Measurements from ENCODE around the gene MSN. TPM values are rescaled to one million over a fixed set of nuclear protein-coding genes. Genes with fewer than 3 reads are reported as not detected.

The MSN gene
- total RNA-seq, 2 experiments from 2014 or later: 494 to 502 TPM

DNA sequence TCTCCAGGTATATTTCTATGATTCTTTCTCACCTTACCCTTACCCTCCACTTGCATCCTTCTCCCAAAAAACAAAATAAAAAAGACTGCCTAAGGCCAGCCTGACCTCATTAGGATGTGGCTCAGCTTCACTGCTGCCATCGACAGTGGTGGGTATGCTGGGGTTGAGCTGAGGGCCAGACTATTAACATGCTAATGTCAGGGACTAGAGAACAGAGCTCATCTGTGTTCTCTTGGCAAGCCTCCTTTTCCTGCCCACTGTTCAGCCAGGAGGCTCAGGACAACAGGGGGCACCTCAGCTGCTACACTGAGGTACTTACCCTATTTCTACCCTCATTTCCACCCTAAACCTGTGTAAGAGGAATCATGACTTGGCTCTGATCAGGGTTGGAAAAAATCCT lies 59.3 kb downstream of the MSN start:
- ChIA-PET POLR2A (no interaction called here), CTCF (interaction anchor here (0.9 kb wide), 1 partner anchor 49 kb away, joined by 3 read pairs; no protein-coding TSS in a partner anchor)
- Mint-ChIP-seq H3K27ac (peak overlapping the region; percentile 93), H3K36me3 (peaks cover 53% of the 10 kb centered on the region), H3K4me3 (no peak overlapping the region), H3K4me1 (ENCODE audit: low read depth) (peaks cover 89% of the 10 kb centered on the region), H3K9me3 (no peaks in the 10 kb centered on the region), H3K27me3 (no peaks in the 10 kb centered on the region)
- no peak for DNase-seq
- intact Hi-C loops (cut with micrococcal nuclease): no loop called here

DNA sequence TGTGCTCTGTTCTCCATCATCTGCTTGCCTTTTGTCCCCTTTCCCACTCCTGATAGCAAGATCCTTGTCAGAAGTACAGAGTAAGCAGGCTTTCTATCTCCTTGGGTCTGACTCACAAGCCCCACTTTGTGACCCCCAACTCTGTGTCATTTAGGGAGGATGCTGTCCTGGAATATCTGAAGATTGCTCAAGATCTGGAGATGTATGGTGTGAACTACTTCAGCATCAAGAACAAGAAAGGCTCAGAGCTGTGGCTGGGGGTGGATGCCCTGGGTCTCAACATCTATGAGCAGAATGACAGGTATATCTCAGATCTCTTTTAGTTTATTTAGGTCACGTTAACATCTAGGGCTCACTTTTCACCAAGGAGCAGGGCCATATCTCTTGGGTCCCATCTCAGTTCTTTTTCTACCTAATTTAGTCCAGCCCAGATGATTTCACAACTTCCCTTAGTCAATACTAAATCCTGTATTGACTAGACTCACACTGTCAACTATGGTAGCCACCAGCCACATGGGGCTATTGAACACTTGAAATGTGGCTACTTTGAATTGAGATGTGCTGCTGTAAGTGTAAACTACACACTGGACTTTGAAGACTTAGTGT lies 64.3 kb downstream of the MSN start:
- Mint-ChIP-seq H3K4me1 (ENCODE audit: low read depth) (peaks cover 67% of the 10 kb centered on the region), H3K36me3 (peaks cover 72% of the 10 kb centered on the region), H3K9me3 (no peaks in the 10 kb centered on the region), H3K27me3 (no peaks in the 10 kb centered on the region), H3K27ac (peak overlapping the region; percentile 88), H3K4me3 (no peak overlapping the region)
- intact Hi-C loops (cut with micrococcal nuclease): loop anchor here (1.0 to 5.0 kb wide), 2 partner anchors 8 to 34 kb away; no protein-coding TSS in a partner anchor
- DNase-seq: peak; percentile 46
- CTCF ChIA-PET: interaction anchor here (1.2 kb wide), 1 partner anchor 136 kb away, joined by 3 read pairs; no protein-coding TSS in a partner anchor
- POLR2A ChIA-PET: interaction anchor here (0.6 to 0.7 kb wide), 2 partner anchors 56 to 147 kb away, joined by 3 read pairs; no protein-coding TSS in a partner anchor

DNA sequence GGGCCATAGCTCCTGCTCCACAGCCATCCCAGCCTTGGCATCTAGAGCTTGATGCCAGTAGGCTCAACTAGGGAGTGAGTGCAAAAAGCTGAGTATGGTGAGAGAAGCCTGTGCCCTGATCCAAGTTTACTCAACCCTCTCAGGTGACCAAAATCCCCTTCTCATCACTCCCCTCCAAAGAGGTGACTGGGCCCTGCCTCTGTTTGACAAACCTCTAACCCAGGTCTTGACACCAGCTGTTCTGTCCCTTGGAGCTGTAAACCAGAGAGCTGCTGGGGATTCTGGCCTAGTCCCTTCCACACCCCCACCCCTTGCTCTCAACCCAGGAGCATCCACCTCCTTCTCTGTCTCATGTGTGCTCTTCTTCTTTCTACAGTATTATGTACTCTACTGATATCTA lies 73.5 kb downstream of the MSN start:
- peaks cover 62% of the 10 kb centered on the region for H3K36me3 Mint-ChIP-seq
- H3K27me3 Mint-ChIP-seq: no peaks in the 10 kb centered on the region
- CTCF ChIA-PET: interaction anchor here (1.4 kb wide), 1 partner anchor 245 kb away, joined by 4 read pairs; no protein-coding TSS in a partner anchor
- intact Hi-C loops (cut with micrococcal nuclease): loop anchor here (1.0 to 5.0 kb wide), 2 partner anchors 8 to 246 kb away; no protein-coding TSS in a partner anchor
- H3K4me3 Mint-ChIP-seq: no peak overlapping the region
- no peaks in the 10 kb centered on the region for H3K9me3 Mint-ChIP-seq
- H3K4me1 Mint-ChIP-seq (ENCODE audit: low read depth): peaks cover 51% of the 10 kb centered on the region
- peak overlapping the region; percentile 28 for H3K27ac Mint-ChIP-seq
- DNase-seq: no peak
- POLR2A ChIA-PET: interaction anchor here (0.8 kb wide), 1 partner anchor 81 kb away, joined by 3 read pairs; no protein-coding TSS in a partner anchor

DNA sequence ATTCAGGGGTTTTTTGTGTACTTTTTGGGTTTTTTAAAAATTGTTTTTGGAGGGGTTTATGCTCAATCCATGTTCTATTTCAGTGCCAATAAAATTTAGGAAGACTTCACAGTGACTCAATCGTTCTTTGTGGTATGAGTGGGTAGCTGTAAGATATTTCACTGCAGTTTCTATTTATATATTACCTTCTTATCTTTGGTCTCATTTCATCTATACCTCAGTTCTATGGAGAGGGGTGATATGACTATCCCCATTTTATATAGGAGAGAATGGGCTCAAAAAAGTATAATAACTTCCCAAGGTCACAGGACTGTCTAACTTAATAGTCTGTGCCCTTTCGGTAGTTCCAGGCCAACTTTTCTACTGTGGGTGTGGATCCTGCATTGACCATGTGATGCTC lies 74.4 kb downstream of the MSN start:
- Mint-ChIP-seq H3K9me3 (no peaks in the 10 kb centered on the region), H3K4me3 (no peak overlapping the region), H3K27ac (peak overlapping the region; percentile 45), H3K27me3 (no peaks in the 10 kb centered on the region), H3K36me3 (peaks cover 56% of the 10 kb centered on the region), H3K4me1 (ENCODE audit: low read depth) (peaks cover 54% of the 10 kb centered on the region)
- DNase-seq: no peak
- POLR2A ChIA-PET: interaction anchor here (0.6 kb wide), 1 partner anchor 19 kb away, joined by 3 read pairs; no protein-coding TSS in a partner anchor
- CTCF ChIA-PET: interaction anchor here (1.4 kb wide), 1 partner anchor 244 kb away, joined by 4 read pairs; no protein-coding TSS in a partner anchor
- intact Hi-C loops (cut with micrococcal nuclease): loop anchor here (1.0 to 5.0 kb wide), 2 partner anchors 9 to 245 kb away; no protein-coding TSS in a partner anchor

DNA sequence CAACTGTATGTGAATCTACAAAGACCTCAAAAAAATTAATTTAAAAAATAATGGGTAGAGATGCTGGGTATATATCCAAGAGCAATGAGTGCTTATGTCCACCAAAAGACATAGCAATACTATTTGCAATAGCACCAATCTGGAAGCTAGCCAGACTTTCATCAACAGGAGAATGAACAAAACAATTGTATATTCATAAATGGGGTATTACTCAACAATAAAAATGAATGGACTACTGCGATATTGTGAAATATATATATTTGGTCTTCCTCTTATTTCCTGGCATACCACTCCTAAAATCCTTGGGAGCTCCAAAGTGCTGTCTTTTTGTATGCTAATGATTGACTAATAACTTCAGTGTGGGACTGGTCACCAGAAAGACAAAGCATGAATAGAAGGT lies 77.5 kb downstream of the MSN start:
- H3K36me3 Mint-ChIP-seq: peaks cover 27% of the 10 kb centered on the region
- no peak overlapping the region for H3K27ac Mint-ChIP-seq
- no peaks in the 10 kb centered on the region for H3K27me3 Mint-ChIP-seq
- intact Hi-C loops (cut with micrococcal nuclease): loop anchor here (5.0 kb wide), 2 partner anchors 117 to 242 kb away; no protein-coding TSS in a partner anchor
- no peak for DNase-seq
- POLR2A ChIA-PET: no interaction called here
- H3K4me1 Mint-ChIP-seq (ENCODE audit: low read depth): peaks cover 64% of the 10 kb centered on the region
- no peaks in the 10 kb centered on the region for H3K9me3 Mint-ChIP-seq
- no peak overlapping the region for H3K4me3 Mint-ChIP-seq
- CTCF ChIA-PET: no interaction called here

DNA sequence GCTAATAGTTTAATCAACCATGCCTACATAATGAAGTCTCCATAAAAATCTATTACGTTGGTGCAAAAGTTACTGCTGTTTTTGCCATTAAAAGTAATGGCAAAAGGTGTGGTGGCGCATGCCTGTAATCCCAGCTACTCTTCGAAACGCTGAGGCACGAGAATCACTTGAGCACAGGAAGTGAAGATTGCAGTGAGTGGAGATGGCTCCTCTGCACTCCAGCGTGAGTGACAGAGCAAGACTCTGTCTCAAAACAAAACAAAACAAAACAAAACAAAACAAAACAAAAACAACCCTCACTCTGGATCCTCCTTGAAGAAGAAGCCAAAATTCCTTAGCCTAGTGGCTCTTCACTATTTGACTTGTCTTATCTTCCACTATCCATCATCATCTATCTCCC lies 78.0 kb downstream of the MSN start:
- H3K9me3 Mint-ChIP-seq: no peaks in the 10 kb centered on the region
- peak overlapping the region; percentile 60 for H3K27ac Mint-ChIP-seq
- H3K36me3 Mint-ChIP-seq: peaks cover 22% of the 10 kb centered on the region
- no peaks in the 10 kb centered on the region for H3K27me3 Mint-ChIP-seq
- CTCF ChIA-PET: no interaction called here
- no peak overlapping the region for H3K4me3 Mint-ChIP-seq
- DNase-seq: no peak
- POLR2A ChIA-PET: no interaction called here
- H3K4me1 Mint-ChIP-seq (ENCODE audit: low read depth): peaks cover 63% of the 10 kb centered on the region
- intact Hi-C loops (cut with micrococcal nuclease): loop anchor here (5.0 kb wide), 1 partner anchor 117 kb away; no protein-coding TSS in a partner anchor

DNA sequence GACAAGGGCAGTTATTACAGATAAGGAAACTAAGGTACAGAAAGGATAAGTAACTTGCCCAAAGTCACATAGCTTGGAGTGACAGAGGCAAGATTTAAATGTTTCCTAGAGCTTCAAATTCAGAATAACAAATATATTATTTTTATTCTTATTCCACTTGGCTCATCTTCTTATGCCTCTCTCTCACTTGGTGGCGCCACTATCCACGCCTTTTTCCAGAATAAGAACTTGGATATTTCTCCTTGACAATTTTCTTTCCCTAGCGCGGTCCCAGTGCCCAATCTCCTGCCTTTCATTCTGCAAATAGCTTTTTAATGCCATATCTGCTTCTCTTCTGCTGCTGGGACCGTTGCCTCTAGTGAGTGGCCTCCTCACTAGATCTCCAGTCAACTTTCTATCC lies 78.5 kb downstream of the MSN start:
- Mint-ChIP-seq H3K4me1 (ENCODE audit: low read depth) (peaks cover 63% of the 10 kb centered on the region), H3K27me3 (no peaks in the 10 kb centered on the region), H3K4me3 (no peak overlapping the region), H3K27ac (no peak overlapping the region), H3K9me3 (no peaks in the 10 kb centered on the region), H3K36me3 (peaks cover 17% of the 10 kb centered on the region)
- ChIA-PET CTCF (no interaction called here), POLR2A (no interaction called here)
- no peak for DNase-seq
- intact Hi-C loops (cut with micrococcal nuclease): loop anchor here (5.0 kb wide), 1 partner anchor 116 kb away; no protein-coding TSS in a partner anchor

DNA sequence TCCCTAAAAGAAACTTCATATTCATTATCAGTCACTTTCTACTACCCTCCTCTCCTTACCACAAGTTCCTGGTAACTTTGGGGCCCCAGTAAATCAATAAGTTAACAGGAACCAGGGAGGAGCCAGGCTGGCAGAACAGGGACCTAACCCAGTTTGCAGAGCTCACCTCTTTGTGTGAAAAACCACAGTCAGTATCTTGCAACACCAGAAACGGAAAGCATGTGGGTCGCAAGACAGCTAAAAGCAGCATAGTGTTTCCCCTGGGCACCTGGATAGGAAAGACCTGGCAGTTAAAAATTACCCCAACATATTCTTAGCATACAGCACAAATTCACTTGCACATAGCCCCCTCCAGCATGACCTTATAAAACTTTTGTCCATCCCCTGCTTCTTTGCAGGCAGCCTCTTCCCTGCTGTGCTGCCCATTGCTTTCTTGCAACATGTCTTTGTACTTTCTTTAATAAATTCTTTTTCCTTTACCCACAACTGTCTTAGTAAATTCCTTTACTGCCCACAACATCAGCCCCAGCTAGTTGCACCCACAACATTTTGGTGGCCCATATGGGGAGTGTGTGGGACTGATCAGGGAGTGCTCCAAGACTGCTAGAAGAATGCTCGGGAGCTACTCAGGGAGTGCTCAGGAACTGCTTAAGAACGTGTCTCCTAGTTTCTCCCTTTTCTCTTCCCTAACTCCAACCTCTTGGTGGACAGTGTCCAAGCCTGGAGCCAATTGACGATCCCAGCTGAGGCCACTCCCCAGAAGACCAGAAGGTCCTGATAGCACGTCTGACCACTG lies 83.4 kb downstream of the MSN start:
- intact Hi-C loops (cut with micrococcal nuclease): loop anchor here (1.0 kb wide), 1 partner anchor 235 kb away; no protein-coding TSS in a partner anchor
- Mint-ChIP-seq H3K27ac (peak overlapping the region; percentile 58), H3K4me1 (ENCODE audit: low read depth) (peaks cover 64% of the 10 kb centered on the region), H3K36me3 (no peaks in the 10 kb centered on the region), H3K4me3 (no peak overlapping the region), H3K9me3 (peaks cover 8% of the 10 kb centered on the region), H3K27me3 (no peaks in the 10 kb centered on the region)
- ChIA-PET CTCF (interaction anchor here (1.4 kb wide), 1 partner anchor 235 kb away, joined by 7 read pairs; no protein-coding TSS in a partner anchor), POLR2A (no interaction called here)
- DNase-seq: peak; percentile 53

DNA sequence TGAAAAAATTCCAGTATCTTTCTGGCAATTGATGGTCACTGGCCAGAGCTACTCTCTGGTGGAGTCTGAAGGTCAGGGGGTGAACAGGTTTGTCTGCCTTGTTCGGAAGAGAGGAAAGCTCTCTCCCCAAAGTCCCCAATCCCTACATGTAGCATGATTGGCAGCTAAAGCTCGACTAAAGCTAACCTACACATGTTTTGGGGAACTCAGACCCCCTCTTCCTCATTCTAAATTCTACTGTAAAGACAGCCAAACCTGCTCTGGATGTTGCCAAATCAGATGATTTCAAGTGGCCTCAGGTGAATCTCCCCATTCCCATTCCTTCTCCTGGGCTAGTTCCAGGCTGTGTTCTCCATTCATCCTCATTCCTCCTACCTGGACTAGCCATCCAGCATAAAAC lies 84.1 kb downstream of the MSN start:
- H3K4me3 Mint-ChIP-seq: no peak overlapping the region
- H3K27me3 Mint-ChIP-seq: no peaks in the 10 kb centered on the region
- intact Hi-C loops (cut with micrococcal nuclease): no loop called here
- ChIA-PET CTCF (interaction anchor here (0.7 to 1.4 kb wide), 2 partner anchors 165 to 235 kb away, joined by 3 to 7 read pairs; no protein-coding TSS in a partner anchor), POLR2A (no interaction called here)
- H3K9me3 Mint-ChIP-seq: peaks cover 8% of the 10 kb centered on the region
- no peaks in the 10 kb centered on the region for H3K36me3 Mint-ChIP-seq
- peaks cover 63% of the 10 kb centered on the region for H3K4me1 Mint-ChIP-seq (ENCODE audit: low read depth)
- no peak for DNase-seq
- H3K27ac Mint-ChIP-seq: no peak overlapping the region

DNA sequence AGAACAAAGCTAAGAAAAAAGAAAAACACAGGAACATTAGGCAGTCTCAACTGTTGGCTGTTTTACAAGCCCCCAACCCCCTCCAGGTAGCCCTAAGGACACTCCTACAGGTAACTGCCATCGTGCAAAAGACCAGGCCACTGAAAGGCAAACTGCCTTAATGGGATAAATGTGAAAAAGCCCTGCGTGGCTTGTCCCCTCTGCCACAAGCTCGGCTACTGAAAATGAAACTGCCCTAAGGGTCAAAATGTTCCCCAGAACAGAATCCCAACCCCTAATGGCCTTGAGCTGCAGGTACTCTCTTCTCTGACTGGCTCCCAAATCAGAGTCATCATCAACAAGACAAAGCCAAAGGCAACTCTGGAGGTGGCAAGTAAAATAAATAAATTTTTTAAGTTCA lies 84.8 kb downstream of the MSN start:
- Mint-ChIP-seq H3K4me1 (ENCODE audit: low read depth) (peaks cover 63% of the 10 kb centered on the region), H3K27ac (no peak overlapping the region), H3K36me3 (no peaks in the 10 kb centered on the region), H3K9me3 (peaks cover 8% of the 10 kb centered on the region), H3K27me3 (no peaks in the 10 kb centered on the region), H3K4me3 (no peak overlapping the region)
- intact Hi-C loops (cut with micrococcal nuclease): no loop called here
- ChIA-PET POLR2A (no interaction called here), CTCF (no interaction called here)
- no peak for DNase-seq

DNA sequence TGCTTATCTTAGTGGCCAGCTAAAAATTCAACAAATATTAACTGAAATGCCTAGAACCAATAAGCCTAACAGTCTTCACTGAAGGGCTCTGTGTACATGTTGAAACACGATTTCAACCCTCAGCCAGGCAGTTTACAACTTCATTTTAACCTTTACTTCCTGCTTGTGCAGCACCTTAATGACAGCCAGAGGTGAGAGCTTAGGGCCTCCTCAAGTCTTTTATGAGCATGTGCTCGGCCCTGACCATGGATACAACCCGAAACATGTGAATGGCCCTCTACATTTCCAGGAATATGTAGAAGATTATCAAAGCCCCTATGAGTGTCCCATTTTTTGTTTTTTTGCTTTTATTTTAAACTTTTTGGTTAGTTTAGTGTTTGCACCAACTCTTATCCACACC lies 88.3 kb downstream of the MSN start:
- Mint-ChIP-seq H3K36me3 (no peaks in the 10 kb centered on the region), H3K4me3 (no peak overlapping the region), H3K4me1 (ENCODE audit: low read depth) (peaks cover 54% of the 10 kb centered on the region), H3K27ac (no peak overlapping the region), H3K27me3 (no peaks in the 10 kb centered on the region), H3K9me3 (peaks cover 8% of the 10 kb centered on the region)
- CTCF ChIA-PET: no interaction called here
- no peak for DNase-seq
- POLR2A ChIA-PET: no interaction called here
- intact Hi-C loops (cut with micrococcal nuclease): no loop called here

DNA sequence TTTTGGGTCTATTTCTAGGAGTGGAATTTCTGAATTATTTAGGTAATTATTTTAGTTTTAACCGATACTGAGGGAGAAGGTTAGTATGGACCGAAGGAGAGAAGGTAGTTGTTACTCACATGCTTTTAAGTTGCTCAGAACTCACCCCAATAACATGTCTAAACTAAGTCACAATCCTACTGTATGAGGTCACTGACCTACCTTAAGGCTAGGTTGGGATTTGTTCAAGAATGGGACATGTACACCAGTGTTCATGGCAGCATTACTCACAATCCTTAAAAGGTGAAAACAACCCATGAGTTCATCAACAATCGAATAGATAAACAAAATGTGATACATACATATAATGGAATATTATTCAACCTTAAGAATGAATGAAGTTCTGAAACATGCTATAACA lies 90.5 kb downstream of the MSN start:
- no peak overlapping the region for H3K27ac Mint-ChIP-seq
- no peaks in the 10 kb centered on the region for H3K27me3 Mint-ChIP-seq
- ChIA-PET CTCF (no interaction called here), POLR2A (no interaction called here)
- H3K9me3 Mint-ChIP-seq: peaks cover 22% of the 10 kb centered on the region
- no peak overlapping the region for H3K4me3 Mint-ChIP-seq
- intact Hi-C loops (cut with micrococcal nuclease): no loop called here
- H3K36me3 Mint-ChIP-seq: peaks cover 3% of the 10 kb centered on the region
- no peak for DNase-seq
- H3K4me1 Mint-ChIP-seq (ENCODE audit: low read depth): peaks cover 46% of the 10 kb centered on the region
